ENCODE results near the gene RAB10. TPM values are rescaled to one million over a fixed set of nuclear protein-coding genes. Genes with fewer than 3 reads are reported as not detected.
A peak's percentile ranks its signal among the peaks of the same experiment; 100 is the strongest.

The RAB10 gene
- total and polyA plus RNA-seq, 2 experiments from 2014 or later = 102 to 143 TPM

DNA sequence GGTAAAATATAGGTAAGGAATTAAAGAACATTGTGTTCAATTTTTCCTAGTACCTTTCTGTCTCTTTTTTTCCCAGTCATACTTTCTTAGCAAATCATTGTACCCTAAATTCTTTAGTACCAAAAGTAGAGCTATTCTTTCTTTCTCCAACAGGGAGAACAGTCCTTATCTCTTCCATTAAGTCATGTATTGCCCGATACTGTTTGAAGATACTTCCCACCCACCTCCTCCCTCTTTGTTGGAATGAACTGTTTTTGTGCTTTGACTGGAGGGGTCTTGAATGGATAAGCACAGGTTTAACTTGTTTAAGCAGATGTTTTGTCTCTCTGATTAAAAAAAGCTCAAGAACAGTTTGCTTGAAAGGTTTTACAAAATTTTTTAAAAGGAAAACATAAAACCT, 41.3 kb downstream of the RAB10 start (continued):
- TF ChIP-seq REST (IDR thresholded peaks at IDR 0.05; ENCODE audit: unreplicated experiment) (no peak), CREB1 (CRISPR knock-in tag; IDR thresholded peaks at IDR 0.05; ENCODE audit: low read depth) (no peak), EZH2phosphoT487 (IDR thresholded peaks at IDR 0.05; ENCODE audit: unreplicated experiment) (no peak)

DNA sequence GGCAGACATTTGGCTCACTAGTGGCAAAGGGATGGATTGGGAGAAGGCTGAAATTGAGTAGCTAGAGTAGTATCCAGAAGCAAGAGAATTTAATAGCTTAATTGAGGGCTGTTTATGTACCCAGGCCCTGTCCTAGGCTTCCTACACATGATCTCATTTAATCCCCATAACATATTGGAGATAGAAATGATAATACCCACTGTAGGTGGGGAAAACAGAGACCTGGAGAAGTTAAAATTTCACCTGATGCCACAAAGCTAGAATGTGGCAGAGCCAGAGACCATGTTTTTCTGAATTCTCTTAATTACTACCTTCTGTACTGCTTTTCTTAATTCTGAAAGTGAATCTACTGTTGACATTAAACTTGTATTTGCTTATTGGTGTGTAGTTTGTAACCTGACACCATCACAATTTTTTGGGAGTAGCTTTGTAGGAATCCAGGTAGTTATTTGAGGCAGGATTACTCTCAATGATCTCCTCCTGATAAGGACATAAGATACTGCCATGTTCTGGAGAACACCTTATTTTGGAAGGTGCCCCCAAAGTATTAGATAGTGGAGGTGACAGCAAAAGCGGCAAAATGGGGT, 42.2 kb downstream of the RAB10 start:
- no peaks in the 10 kb centered on the region for H3F3A ChIP-seq (replicated peaks; ENCODE audit: low read depth)
- H3K36me3 Mint-ChIP-seq (ENCODE audit: low read depth) = peaks cover 33% of the 10 kb centered on the region
- H3K4me3 Mint-ChIP-seq = no peak overlapping the region; the same call in 2 of the 3 replicates
- H3K4me2 ChIP-seq = peak overlapping the region; percentile 24; the same call in 1 of the 2 replicates
- peaks cover 27% of the 10 kb centered on the region for H3K4me1 ChIP-seq (ENCODE audit: insufficient read depth)
- H3K27me3 ChIP-seq (ENCODE audit: insufficient read depth) = no peaks in the 10 kb centered on the region
- H3K27ac ChIP-seq (ENCODE audit: low read depth) = no peak overlapping the region
- peak; percentile 44 for ATAC-seq
- peaks cover 6% of the 10 kb centered on the region; the same call in 1 of the 2 replicates for H3K36me3 ChIP-seq (ENCODE audit: insufficient read depth)
- TF ChIP-seq, protein P1, sequence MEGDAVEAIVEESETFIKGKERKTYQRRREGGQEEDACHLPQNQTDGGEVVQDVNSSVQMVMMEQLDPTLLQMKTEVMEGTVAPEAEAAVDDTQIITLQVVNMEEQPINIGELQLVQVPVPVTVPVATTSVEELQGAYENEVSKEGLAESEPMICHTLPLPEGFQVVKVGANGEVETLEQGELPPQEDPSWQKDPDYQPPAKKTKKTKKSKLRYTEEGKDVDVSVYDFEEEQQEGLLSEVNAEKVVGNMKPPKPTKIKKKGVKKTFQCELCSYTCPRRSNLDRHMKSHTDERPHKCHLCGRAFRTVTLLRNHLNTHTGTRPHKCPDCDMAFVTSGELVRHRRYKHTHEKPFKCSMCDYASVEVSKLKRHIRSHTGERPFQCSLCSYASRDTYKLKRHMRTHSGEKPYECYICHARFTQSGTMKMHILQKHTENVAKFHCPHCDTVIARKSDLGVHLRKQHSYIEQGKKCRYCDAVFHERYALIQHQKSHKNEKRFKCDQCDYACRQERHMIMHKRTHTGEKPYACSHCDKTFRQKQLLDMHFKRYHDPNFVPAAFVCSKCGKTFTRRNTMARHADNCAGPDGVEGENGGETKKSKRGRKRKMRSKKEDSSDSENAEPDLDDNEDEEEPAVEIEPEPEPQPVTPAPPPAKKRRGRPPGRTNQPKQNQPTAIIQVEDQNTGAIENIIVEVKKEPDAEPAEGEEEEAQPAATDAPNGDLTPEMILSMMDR (conservative IDR thresholded peaks at IDR 0.05; ENCODE audit: low read depth in 2 of 2) = no peak
- TF ChIP-seq ZNF331 (CRISPR knock-in tag; IDR thresholded peaks at IDR 0.05; ENCODE audit: low read depth) = no peak
- TF ChIP-seq POLR2AphosphoS5 (IDR thresholded peaks at IDR 0.05; ENCODE audit: low read depth) = no peak
- TF ChIP-seq REST (IDR thresholded peaks at IDR 0.05; ENCODE audit: unreplicated experiment) = no peak
- TF ChIP-seq ZNF114 (CRISPR knock-in tag; IDR thresholded peaks at IDR 0.05) = no peak
- TF ChIP-seq STAT1 (IDR thresholded peaks at IDR 0.05; ENCODE audit: unreplicated experiment) = no peak
- H3K9me3 Mint-ChIP-seq = peaks cover 27% of the 10 kb centered on the region
- DNase-seq (ENCODE audit: low spot score) = no peak
- H3K4me3 ChIP-seq = no peak overlapping the region
- H3K27ac Mint-ChIP-seq = peak overlapping the region; percentile 46
- peaks cover 3% of the 10 kb centered on the region for H3K27me3 Mint-ChIP-seq (ENCODE audit: insufficient read depth, low read depth, poor library complexity)
- peaks cover 8% of the 10 kb centered on the region for H4K20me1 ChIP-seq (replicated peaks; ENCODE audit: insufficient read depth)
- H3K4me1 Mint-ChIP-seq = peaks cover 33% of the 10 kb centered on the region
- H3K9me2 ChIP-seq (ENCODE audit: insufficient read depth) = no peaks in the 10 kb centered on the region
- no peak overlapping the region for H2AFZ ChIP-seq
- peaks cover 100% of the 10 kb centered on the region for H3K79me2 ChIP-seq (replicated peaks; ENCODE audit: insufficient read depth)

All from GM23338 (cell line).